DMS 273 treated with DMSO at 0.1 percent for 48 hours (cell line): Measurements from ENCODE around the gene DGKH.
A peak's percentile ranks its signal among the peaks of the same experiment; 100 is the strongest.
"Not testable (repeated sequence)": the region's sequence is repeated elsewhere in the genome, so short reads cannot be mapped to it uniquely, and the experiment has no call there.

Experiments
- DNase-seq: peaks from one replicate; lab custom pipeline; 2025; lab: John Stamatoyannopoulos, UW

Gene DGKH

DNA sequence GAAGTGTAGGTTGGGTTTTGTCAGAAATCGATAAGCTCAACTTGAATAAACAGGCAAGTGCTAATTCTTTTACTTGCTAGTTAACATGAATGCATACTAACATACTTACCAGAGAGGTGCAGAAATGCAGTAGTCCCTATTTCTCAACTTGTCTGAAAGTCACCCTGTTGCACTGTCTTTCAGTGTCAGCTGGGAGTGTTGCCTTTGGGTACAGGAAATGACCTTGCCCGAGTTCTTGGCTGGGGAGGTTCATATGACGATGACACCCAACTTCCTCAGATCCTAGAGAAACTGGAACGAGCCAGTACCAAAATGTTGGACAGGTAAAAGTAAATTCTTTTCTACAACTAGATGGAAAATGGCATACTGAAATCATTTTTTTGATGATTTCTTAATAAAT, 120.0 kb downstream of the DGKH start:
- DNase-seq: no peak

GRCh38 chr13:42170029-42170428, 121.6 kb downstream of the DGKH start:
- no peak for DNase-seq

DNA sequence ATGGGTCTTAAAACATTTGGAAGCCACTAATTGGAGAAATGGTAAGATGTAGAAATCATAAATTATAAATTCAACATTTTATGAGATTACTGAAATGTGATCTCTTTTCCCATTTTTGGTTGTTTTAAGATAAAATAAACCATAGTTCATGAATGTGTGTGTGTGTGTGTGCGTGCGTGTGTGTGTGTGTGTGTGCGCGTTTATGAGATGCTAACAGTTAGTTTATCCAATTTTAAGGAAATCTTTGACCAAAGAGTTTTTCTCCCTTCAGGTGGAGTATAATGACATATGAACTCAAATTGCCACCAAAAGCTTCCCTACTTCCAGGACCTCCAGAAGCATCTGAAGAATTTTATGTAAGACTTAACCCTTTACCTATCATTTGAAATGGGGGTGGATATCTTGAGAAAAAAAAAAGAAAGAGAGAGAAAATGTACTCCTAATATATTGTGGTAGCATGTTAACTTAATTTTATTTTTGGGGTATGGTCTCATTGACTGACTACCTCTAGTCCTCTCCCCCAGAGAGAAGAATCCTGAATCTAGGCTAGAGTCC, 125.4 kb downstream of the DGKH start:
- no peak for DNase-seq

DNA sequence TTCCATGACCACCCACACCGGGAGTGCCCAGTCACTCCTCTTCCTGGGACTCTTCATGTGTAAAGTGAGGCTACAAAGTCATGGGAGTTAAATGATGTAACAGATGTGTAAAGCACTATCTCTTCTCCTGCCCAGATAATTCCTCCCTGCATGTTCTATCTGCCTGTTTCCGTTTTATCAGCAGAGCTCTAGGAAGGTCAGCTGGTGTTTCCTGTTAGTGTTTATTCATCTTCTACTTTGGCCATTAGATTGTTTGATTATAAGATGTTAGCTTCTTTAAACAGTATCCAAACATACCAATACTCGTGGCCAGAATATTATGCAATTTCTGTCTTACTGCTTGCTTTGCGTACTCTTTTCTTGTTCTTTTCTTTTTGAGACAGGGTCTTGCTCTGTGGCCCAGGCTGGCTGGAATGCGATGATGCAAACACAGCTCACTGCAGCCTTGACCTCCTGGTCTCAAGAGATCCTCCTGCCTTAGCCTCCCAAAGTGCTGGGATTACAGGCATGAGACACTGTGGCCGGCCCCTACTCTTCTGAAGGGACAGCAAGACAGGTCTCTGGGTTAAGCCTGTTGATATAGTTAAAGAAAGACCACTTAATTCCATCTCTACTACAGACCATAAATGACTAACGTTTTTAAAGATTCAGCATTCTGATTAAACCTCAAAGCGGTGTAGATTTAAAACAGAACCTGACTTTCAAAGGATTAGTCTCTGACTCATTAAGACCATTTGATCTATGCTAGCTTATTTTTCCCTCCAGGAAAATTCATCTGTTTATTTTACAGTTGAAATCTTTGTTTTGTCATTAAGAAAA, 126.1 kb downstream of the DGKH start:
- DNase-seq: no peak

- DNase-seq: no peak
Observed at GRCh38 chr13:42176294-42176693, 127.8 kb downstream of the DGKH start.

- no peak for DNase-seq
Observed at GRCh38 chr13:42177189-42177588, 128.7 kb downstream of the DGKH start.

DNA sequence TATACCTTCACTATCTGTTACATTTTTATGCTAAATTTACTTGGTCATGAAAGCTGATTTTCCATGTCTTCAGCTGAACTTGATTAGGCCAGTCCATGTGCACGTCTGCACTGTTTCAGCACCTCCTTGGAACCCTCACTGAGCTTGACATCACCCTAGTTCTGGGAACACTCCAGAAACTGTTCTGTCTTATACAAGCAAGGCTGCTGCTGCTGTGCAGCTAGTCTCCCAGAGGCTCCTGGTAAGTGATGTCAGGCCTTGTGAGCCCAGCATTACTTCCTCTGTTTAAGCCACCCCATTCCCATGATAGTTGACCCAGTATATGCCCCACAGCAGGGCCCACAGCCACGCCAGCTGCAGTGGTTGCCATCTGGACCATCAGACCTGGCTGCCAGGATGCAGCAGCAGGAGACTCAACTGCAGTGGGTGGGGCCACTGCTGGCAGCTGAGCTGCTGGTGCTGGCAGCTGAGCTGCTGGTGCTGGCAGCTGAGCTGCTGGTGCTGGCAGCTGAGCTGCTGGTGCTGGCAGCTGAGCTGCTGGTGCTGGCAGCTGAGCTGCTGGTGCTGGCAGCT, 133.0 kb downstream of the DGKH start:
- DNase-seq: peak; percentile 2

- DNase-seq: no peak
Observed at GRCh38 chr13:42189061-42189460, 140.6 kb downstream of the DGKH start.

DNA sequence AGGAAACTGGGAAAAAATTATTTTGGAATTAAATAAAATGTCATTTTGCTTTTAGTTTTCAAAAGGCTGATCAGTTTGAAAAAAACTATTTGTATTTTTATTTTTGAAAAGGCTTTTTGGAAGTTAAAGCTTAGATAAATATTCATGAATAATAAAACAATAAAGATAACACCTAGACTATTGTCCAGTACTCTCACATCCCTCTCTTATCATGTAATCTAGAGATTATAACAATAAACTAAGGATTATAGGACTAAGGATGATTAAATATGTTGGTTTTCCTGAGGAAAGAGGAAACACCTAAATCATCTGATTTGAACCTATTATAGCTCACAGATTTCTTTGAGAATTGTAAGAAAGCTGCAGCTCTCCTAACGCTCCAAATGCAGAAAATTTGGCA, 142.1 kb downstream of the DGKH start:
- DNase-seq: no peak

GRCh38 chr13:42211704-42212464, 163.4 kb downstream of the DGKH start:
- no peak for DNase-seq

DNA sequence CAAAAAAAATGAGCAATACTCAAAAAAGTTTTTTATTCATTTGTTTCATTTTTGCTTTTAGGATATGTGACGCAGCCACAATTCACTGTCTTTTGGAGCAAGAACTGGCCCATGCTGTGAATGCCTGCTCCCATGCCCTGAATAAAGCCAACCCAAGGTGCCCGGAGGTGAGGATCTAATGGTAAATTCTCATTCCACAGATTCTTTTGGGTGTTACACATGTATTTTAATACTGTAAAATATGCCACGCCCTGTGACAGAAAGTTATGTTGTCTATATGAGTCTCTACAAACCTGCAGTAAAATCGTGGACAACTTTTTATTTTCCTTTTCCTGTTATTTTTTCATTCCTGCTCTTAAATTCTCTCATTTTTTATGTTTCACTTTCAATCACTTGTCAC, 166.0 kb downstream of the DGKH start:
- no peak for DNase-seq

DNA sequence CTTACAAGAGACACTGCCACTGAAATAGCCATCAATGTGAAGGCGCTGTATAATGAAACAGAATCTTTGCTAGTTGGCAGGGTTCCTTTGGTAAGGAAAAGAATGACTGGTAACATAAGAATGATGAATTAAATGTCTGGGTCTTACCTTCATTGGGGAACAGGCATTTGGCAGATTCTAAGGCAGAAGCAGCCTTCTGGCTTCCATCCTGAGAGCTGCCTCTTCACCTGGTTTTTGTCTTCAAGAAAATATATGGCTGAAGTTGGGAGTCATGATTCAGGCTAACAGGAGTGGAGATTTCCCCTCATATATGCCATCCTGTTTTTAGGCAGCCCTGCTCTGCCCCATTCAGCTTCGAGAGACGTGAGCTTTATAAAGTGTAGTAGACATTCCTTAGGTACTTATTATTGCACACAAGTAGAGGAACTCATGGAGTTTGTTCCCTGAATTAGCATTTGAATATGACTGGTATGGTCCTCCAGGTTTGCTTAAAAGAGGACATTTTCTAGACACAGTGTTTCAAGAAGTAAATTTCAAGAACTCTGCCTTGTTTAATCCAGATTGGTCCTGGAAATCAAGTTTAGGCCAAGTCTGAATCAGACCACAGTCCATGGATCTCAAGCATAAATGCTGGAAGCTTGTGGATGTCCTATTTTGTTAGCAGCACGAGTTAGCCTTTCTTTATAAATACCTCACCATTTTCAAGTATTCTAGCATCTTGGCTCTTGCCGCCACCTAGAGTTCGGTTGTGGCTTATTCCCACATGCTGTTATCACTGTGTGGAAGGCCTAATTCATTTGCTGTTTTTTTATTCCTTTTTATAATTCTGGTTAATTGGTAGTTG, 167.4 kb downstream of the DGKH start:
- no peak for DNase-seq

GRCh38 chr13:42216422-42216735, 167.9 kb downstream of the DGKH start:
- DNase-seq: no peak

GRCh38 chr13:42218576-42218975, 170.1 kb downstream of the DGKH start:
- DNase-seq: no peak

DNA sequence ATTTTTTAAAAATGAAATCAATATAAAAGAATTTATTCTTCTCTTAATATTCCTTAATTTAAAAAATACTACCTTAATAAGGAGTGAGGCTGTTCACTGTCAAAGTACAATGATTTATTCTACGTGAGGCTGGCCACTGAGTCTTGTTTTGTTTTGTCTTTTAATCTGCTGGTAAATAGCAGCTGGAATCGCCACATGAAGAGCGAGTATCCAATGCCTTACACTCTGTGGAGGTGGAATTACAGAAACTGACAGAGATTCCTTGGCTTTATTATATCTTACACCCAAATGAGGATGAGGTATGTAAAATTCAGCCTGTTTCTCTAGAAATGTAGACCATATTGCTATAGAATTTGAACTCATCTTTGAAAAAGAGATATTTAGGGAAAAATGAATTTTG, 170.6 kb downstream of the DGKH start:
- DNase-seq: no peak

DNA sequence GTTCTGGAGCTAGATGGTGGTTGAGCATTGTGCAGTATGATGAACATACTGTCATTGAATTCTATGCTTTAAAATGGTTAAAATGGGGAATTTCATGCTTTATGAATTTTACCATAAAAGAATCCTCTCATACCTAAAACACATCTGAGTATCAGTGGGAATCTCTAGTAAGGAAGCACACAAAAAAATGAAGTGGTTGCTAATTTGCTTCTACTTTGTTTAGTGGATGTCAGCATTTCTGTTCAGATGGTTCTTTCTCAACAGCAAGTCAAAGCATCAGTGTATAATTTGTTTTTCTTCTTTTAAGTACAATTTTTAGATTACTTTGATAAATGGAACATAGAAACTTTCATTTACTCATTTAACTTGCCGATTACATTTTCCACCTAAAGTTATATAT, 171.4 kb downstream of the DGKH start:
- DNase-seq: no peak

DNA sequence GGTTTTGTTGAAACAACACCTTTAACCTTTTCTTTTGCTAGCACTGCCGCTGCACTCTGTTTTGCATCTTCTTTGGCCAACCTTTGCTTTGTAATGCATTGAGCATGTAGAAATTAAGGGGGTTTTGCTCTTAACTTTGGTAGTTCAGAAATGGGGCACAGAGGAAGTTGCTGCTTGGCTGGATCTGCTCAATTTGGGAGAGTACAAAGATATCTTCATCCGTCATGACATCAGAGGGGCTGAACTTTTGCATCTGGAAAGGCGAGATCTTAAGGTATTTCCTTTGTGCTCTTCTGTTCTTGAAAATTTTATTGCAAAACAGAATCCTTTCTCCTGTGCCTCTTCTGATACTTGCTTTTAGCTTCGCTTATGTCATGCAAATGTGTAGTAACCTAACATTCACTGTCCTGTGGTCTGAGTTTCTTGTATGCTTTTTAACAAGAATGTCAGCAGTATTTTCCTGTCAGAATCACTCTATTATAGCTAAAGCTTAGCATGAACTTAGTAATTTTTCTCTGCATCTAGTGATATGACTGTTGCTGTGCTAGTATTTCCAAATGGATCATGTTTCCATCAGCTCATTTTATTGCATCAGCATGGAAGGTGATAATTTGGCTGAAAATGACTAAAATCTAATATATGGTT, 172.8 kb downstream of the DGKH start:
- DNase-seq: no peak

GRCh38 chr13:42223681-42224080, 175.2 kb downstream of the DGKH start:
- no peak for DNase-seq

DNA sequence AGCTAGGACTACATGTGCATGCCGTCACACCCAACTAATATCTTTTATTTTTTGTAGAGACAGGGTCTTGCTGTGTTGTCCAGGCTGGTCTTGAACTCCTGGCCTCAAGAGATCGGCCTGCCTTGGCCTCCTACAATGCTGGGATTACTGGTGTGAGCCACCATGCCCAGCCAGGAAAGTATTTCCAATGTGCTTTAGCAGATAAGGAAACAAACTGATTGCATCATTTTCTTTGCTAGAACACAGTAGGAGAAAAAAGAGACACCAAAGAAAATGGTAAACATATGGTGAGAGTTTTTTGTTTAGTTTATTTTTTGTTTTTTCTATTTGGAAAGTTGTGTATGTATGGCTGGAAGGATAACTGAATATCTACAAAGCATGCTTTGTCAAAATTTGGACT, 176.6 kb downstream of the DGKH start:
- DNase-seq: no peak

- not testable (repeated sequence) for DNase-seq
Observed at GRCh38 chr13:42226759-42227158, 178.3 kb downstream of the DGKH start.

DNA sequence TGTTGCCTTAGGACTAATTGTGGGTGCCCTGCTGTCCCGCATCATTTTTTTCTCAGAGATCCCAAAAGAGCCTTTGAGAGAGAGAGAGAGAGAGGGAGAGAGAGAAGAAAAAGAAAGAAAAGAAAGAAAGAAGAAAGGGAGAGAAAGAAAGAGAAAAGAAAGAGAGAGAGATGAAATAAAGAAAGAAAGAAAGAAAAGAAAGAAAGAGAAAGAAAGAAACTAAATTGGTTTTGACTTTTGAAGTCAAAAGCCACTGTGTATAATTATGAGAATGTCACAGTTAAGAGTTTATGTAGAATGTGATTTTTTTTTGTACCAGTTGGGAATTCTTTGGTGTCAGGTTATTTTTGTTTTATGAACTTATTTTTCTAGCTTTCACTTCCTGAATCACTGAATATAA, 180.1 kb downstream of the DGKH start:
- DNase-seq: no peak

GRCh38 chr13:42229287-42229686, 180.8 kb downstream of the DGKH start:
- no peak for DNase-seq
